ACC112 (cell line): ENCODE data around the gene CELSR1.

Source experiments
- H2AFZ ChIP-seq: fragments of 200-600 bp; sonication (generic); one replicate; pipeline ENCODE4 v1.6.0; 2017; ENCODE audit warnings: antibody characterized with exemption, low read length; ENCODE audit not compliant: unreplicated experiment
- H3K27ac ChIP-seq: fragments of 200-600 bp; sonication (generic); 2 replicates; pipeline ENCODE4 v1.5.1; 2014; ENCODE audit warnings: low read depth, mild to moderate bottlenecking, antibody characterized with exemption, low read length, moderate library complexity
- H3K27me3 ChIP-seq: fragments of 200-600 bp; sonication (generic); 2 replicates; pipeline ENCODE4 v1.6.1; 2014; ENCODE audit warnings: mild to moderate bottlenecking, antibody characterized with exemption, low read length, moderate library complexity, mixed read lengths; ENCODE audit not compliant: insufficient read depth
- H3K36me3 ChIP-seq: fragments of 200-600 bp; sonication (generic); 2 replicates; pipeline ENCODE4 v1.6.1; 2016; ENCODE audit warnings: mild to moderate bottlenecking, antibody characterized with exemption, low read length, moderate library complexity, mixed read lengths; ENCODE audit not compliant: insufficient read depth
- H3K4me1 ChIP-seq: fragments of 200-600 bp; sonication (generic); one replicate; pipeline ENCODE4 v1.6.1; 2016; ENCODE audit warnings: low read length, mixed read lengths; ENCODE audit not compliant: insufficient read depth, unreplicated experiment, control insufficient read depth
- H3K4me3 ChIP-seq: fragments of 200-600 bp; sonication (generic); 2 replicates; pipeline ENCODE4 v1.5.1; 2014; ENCODE audit warnings: mild to moderate bottlenecking, low read depth, low read length
- H3K79me2 ChIP-seq: fragments of 200-600 bp; sonication (generic); one replicate; pipeline ENCODE4 v1.6.0; 2016; ENCODE audit warnings: low read length; ENCODE audit not compliant: control insufficient read depth, unreplicated experiment, insufficient read depth

CELSR1 gene

GRCh38 chr22:46355996-46356471 lies 181.4 kb downstream of the CELSR1 start:
- Histone ChIP-seq H2AFZ (no peak overlapping the region), H3K27me3 (no peaks in the 10 kb centered on the region), H3K79me2 (no peaks in the 10 kb centered on the region), H3K27ac (no peak overlapping the region), H3K36me3 (no peaks in the 10 kb centered on the region), H3K4me3 (no peak overlapping the region), H3K4me1 (no peaks in the 10 kb centered on the region)

- no peak overlapping the region for H3K27ac ChIP-seq
Measured at GRCh38 chr22:46355369-46355995, 181.9 kb downstream of the CELSR1 start.

GRCh38 chr22:46354993-46355305 lies 182.5 kb downstream of the CELSR1 start:
- no peak overlapping the region for H3K4me3 ChIP-seq
- H3K27me3 ChIP-seq, result no peaks in the 10 kb centered on the region
- no peak overlapping the region for H3K27ac ChIP-seq
- no peaks in the 10 kb centered on the region for H3K4me1 ChIP-seq
- no peaks in the 10 kb centered on the region for H3K79me2 ChIP-seq
- H3K36me3 ChIP-seq, result no peaks in the 10 kb centered on the region
- H2AFZ ChIP-seq, result no peak overlapping the region

More at GRCh38 chr22:46355369-46355995, 181.9 kb downstream of the CELSR1 start:
- Histone ChIP-seq H3K4me3 (no peak overlapping the region), H3K4me1 (no peaks in the 10 kb centered on the region), H2AFZ (no peak overlapping the region), H3K27me3 (no peaks in the 10 kb centered on the region), H3K79me2 (no peaks in the 10 kb centered on the region), H3K36me3 (no peaks in the 10 kb centered on the region)

GRCh38 chr22:46354176-46354992 lies 183.0 kb downstream of the CELSR1 start:
- H3K27me3 ChIP-seq, result no peaks in the 10 kb centered on the region
- no peaks in the 10 kb centered on the region for H3K36me3 ChIP-seq
- H3K4me1 ChIP-seq, result no peaks in the 10 kb centered on the region
- H2AFZ ChIP-seq, result no peak overlapping the region
- H3K4me3 ChIP-seq, result no peak overlapping the region
- no peak overlapping the region for H3K27ac ChIP-seq
- no peaks in the 10 kb centered on the region for H3K79me2 ChIP-seq

GRCh38 chr22:46353483-46354105 lies 183.8 kb downstream of the CELSR1 start:
- no peaks in the 10 kb centered on the region for H3K27me3 ChIP-seq
- no peaks in the 10 kb centered on the region for H3K79me2 ChIP-seq
- H3K27ac ChIP-seq, result no peak overlapping the region
- H3K4me3 ChIP-seq, result no peak overlapping the region
- no peaks in the 10 kb centered on the region for H3K4me1 ChIP-seq
- no peak overlapping the region for H2AFZ ChIP-seq
- no peaks in the 10 kb centered on the region for H3K36me3 ChIP-seq

GRCh38 chr22:46352691-46353386 lies 184.6 kb downstream of the CELSR1 start:
- Histone ChIP-seq H3K27ac (no peak overlapping the region), H3K36me3 (no peaks in the 10 kb centered on the region), H3K79me2 (no peaks in the 10 kb centered on the region)

GRCh38 chr22:46352276-46352675 lies 185.1 kb downstream of the CELSR1 start:
- H2AFZ ChIP-seq, result no peak overlapping the region
- H3K4me3 ChIP-seq, result no peak overlapping the region
- no peaks in the 10 kb centered on the region for H3K79me2 ChIP-seq
- H3K27ac ChIP-seq, result no peak overlapping the region
- H3K27me3 ChIP-seq, result no peaks in the 10 kb centered on the region
- H3K36me3 ChIP-seq, result no peaks in the 10 kb centered on the region
- no peaks in the 10 kb centered on the region for H3K4me1 ChIP-seq

More at GRCh38 chr22:46352691-46353386, 184.6 kb downstream of the CELSR1 start:
- no peaks in the 10 kb centered on the region for H3K27me3 ChIP-seq
- no peak overlapping the region for H2AFZ ChIP-seq
- H3K4me1 ChIP-seq, result no peaks in the 10 kb centered on the region
- no peak overlapping the region for H3K4me3 ChIP-seq

- Histone ChIP-seq H3K79me2 (no peaks in the 10 kb centered on the region), H3K4me3 (no peak overlapping the region), H2AFZ (no peak overlapping the region), H3K4me1 (no peaks in the 10 kb centered on the region), H3K36me3 (no peaks in the 10 kb centered on the region), H3K27me3 (no peaks in the 10 kb centered on the region), H3K27ac (no peak overlapping the region)
Measured at GRCh38 chr22:46351767-46352166, 185.7 kb downstream of the CELSR1 start.

- Histone ChIP-seq H3K36me3 (no peaks in the 10 kb centered on the region), H3K4me1 (no peaks in the 10 kb centered on the region), H3K27me3 (no peaks in the 10 kb centered on the region), H2AFZ (no peak overlapping the region), H3K4me3 (no peak overlapping the region), H3K27ac (no peak overlapping the region), H3K79me2 (no peaks in the 10 kb centered on the region)
Measured at GRCh38 chr22:46351131-46351735, 186.2 kb downstream of the CELSR1 start.

- Histone ChIP-seq H3K27me3 (no peaks in the 10 kb centered on the region), H2AFZ (no peak overlapping the region), H3K79me2 (no peaks in the 10 kb centered on the region), H3K36me3 (no peaks in the 10 kb centered on the region), H3K4me3 (no peak overlapping the region), H3K4me1 (no peaks in the 10 kb centered on the region), H3K27ac (no peak overlapping the region)
Measured at GRCh38 chr22:46350646-46351045, 186.8 kb downstream of the CELSR1 start.
